OCI-LY7 (cell line): Measurements from ENCODE around the gene U2SURP. TPM values are rescaled to one million over a fixed set of nuclear protein-coding genes. Genes with fewer than 3 reads are reported as not detected.
A peak's percentile ranks its signal among the peaks of the same experiment; 100 is the strongest.

ENCODE experiments used
- BruUV-seq: library from RNA; stranded (reverse); fragments of 400-500 nt; replicated peaks from 2 replicates; lab custom pipeline; 2021; lab: Mats Ljungman, UMichigan
- CTCF ChIA-PET: fragments of 300-600 bp; sonication (Branson Sonifier 250); formaldehyde crosslinking; loops from one replicate; lab custom pipeline; 2022; ENCODE audit warnings: antibody characterized with exemption; ENCODE audit not compliant: unreplicated experiment; lab: Charles Lee
- POLR2A ChIA-PET: fragments of 300-600 bp; sonication (Branson Sonifier 250); formaldehyde crosslinking; loops from one replicate; lab custom pipeline; 2022; ENCODE audit warnings: antibody characterized with exemption; lab: Charles Lee
- DNase-seq: peaks from one replicate; pipeline ENCODE4 v3.0.0-alpha.2; 2015; ENCODE audit warnings: low spot score
- H2AFZ ChIP-seq: fragments of 200-600 bp; sonication (generic), shearing (Covaris generic); 2 replicates; pipeline ENCODE4 v1.6.1; 2014; ENCODE audit warnings: mild to moderate bottlenecking, antibody characterized with exemption, low read length, moderate library complexity
- H3K27ac ChIP-seq: fragments of 200-600 bp; sonication (generic); 2 replicates; pipeline ENCODE4 v1.5.1; 2014; ENCODE audit warnings: mixed run types, low read depth, mild to moderate bottlenecking, moderate library complexity, low read length, inconsistent platforms; ENCODE audit not compliant: poor library complexity, severe bottlenecking
- H3K36me3 ChIP-seq: fragments of 200-600 bp; sonication (generic); 2 replicates; pipeline ENCODE4 v1.6.1; 2014; ENCODE audit warnings: mild to moderate bottlenecking, antibody characterized with exemption, low read length, moderate library complexity, mixed read lengths; ENCODE audit not compliant: insufficient read depth
- H3K4me1 ChIP-seq: fragments of 200-600 bp; sonication (generic); 2 replicates; pipeline ENCODE4 v1.5.1; 2014; ENCODE audit warnings: mild to moderate bottlenecking, low read length; ENCODE audit not compliant: insufficient read depth, poor library complexity, severe bottlenecking
- H3K4me2 ChIP-seq: fragments of 200-600 bp; sonication (generic); 2 replicates; pipeline ENCODE4 v1.6.1; 2014; ENCODE audit warnings: mild to moderate bottlenecking, low read length
- H3K4me3 ChIP-seq: fragments of 200-600 bp; sonication (generic); 2 replicates; pipeline ENCODE4 v1.5.1; 2014; ENCODE audit warnings: mild to moderate bottlenecking, low read depth, low read length; ENCODE audit not compliant: poor library complexity, severe bottlenecking
- H3K79me2 ChIP-seq: fragments of 200-600 bp; sonication (generic); 2 replicates; pipeline ENCODE4 v1.6.1; 2016; ENCODE audit warnings: low read depth, mild to moderate bottlenecking, low read length, moderate library complexity, mixed read lengths; ENCODE audit not compliant: insufficient read depth
- H3K9me2 ChIP-seq: fragments of 200-600 bp; sonication (generic); 2 replicates; pipeline ENCODE4 v1.6.1; 2016; ENCODE audit warnings: mild to moderate bottlenecking, low read length, mixed read lengths; ENCODE audit not compliant: insufficient read depth
- H3K9me3 ChIP-seq: fragments of 200-600 bp; sonication (generic); 2 replicates; pipeline ENCODE4 v1.6.1; 2014; ENCODE audit warnings: mild to moderate bottlenecking, mixed run types, low read length, mixed read lengths
- H4K20me1 ChIP-seq: fragments of 200-600 bp; sonication (generic); 2 replicates; pipeline ENCODE4 v1.6.1; 2014; ENCODE audit warnings: mild to moderate bottlenecking, antibody characterized with exemption, low read length, moderate library complexity, mixed read lengths; ENCODE audit not compliant: insufficient read depth
- CTCF ChIP-seq: fragments of 200-600 bp; sonication (generic); conservative IDR thresholded peaks from 2 replicates; pipeline ENCODE4 v1.5.1; 2014; ENCODE audit warnings: mild to moderate bottlenecking, antibody characterized with exemption, low read length, moderate library complexity, mixed read lengths
- EZH2phosphoT487 ChIP-seq: fragments of 200-600 bp; sonication (generic); IDR thresholded peaks from 2 replicates; pipeline ENCODE4 v1.6.1; 2018; ENCODE audit warnings: low read depth, borderline replicate concordance, mild to moderate bottlenecking, mixed run types, antibody characterized with exemption, low read length, moderate library complexity, mixed read lengths
- intact Hi-C: fragments of 100-400 bp; cut with micrococcal nuclease; formaldehyde crosslinking; loops from one replicate; pipeline ENCODE4 v1.10.0; 2022; ENCODE audit not compliant: unreplicated experiment
- total RNA-seq, 2 experiments: library from RNA; depleted of rRNA in 1 of 2; stranded (reverse); fragments of >200 nt in 1 of 2; shearing (Covaris generic) in 1 of 2; gene quantifications; 2 replicates each; pipeline ENCODE4 v1.2.3, GENCODE V29; 2014 to 2022

U2SURP gene
- total RNA-seq, 2 experiments from 2014 or later = 108 to 185 TPM

GRCh38 chr3:143036557-143036956 lies 35.2 kb downstream of the U2SURP start:
- H4K20me1 ChIP-seq = peaks cover 10% of the 10 kb centered on the region; the same call in 1 of the 2 replicates
- BruUV-seq = no TSS peak
- ChIA-PET CTCF (no interaction called here), POLR2A (interaction anchor here (0.6 to 1.0 kb wide), 4 partner anchors 11 to 97 kb away, joined by 3 to 5 read pairs (median 4); no protein-coding TSS in a partner anchor)
- no peak overlapping the region for H3K27ac ChIP-seq
- no peak overlapping the region for H2AFZ ChIP-seq
- H3K9me3 ChIP-seq = no peaks in the 10 kb centered on the region
- H3K9me2 ChIP-seq = no peaks in the 10 kb centered on the region
- H3K4me1 ChIP-seq = no peaks in the 10 kb centered on the region
- peaks cover 97% of the 10 kb centered on the region for H3K36me3 ChIP-seq
- intact Hi-C loops = no loop called here
- no peak for DNase-seq
- TF ChIP-seq CTCF (no peak), EZH2phosphoT487 (no peak)
- no peak overlapping the region for H3K4me3 ChIP-seq
- no peak overlapping the region for H3K4me2 ChIP-seq
- peaks cover 24% of the 10 kb centered on the region; the same call in 1 of the 2 replicates for H3K79me2 ChIP-seq

GRCh38 chr3:143037867-143038266 lies 36.5 kb downstream of the U2SURP start:
- ChIA-PET POLR2A (interaction anchor here (0.8 kb wide), 1 partner anchor 22 kb away, joined by 3 read pairs; no protein-coding TSS in a partner anchor), CTCF (interaction anchor here (0.6 kb wide), 1 partner anchor 31 kb away, joined by 3 read pairs; no protein-coding TSS in a partner anchor)
- no peak overlapping the region for H2AFZ ChIP-seq
- TF ChIP-seq CTCF (peak; percentile 68), EZH2phosphoT487 (no peak)
- intact Hi-C loops = no loop called here
- no peaks in the 10 kb centered on the region for H3K9me3 ChIP-seq
- DNase-seq = no peak
- peaks cover 7% of the 10 kb centered on the region; the same call in 1 of the 2 replicates for H4K20me1 ChIP-seq
- H3K36me3 ChIP-seq = peaks cover 97% of the 10 kb centered on the region
- H3K79me2 ChIP-seq = peaks cover 34% of the 10 kb centered on the region; the same call in 1 of the 2 replicates
- no peaks in the 10 kb centered on the region for H3K9me2 ChIP-seq
- no peak overlapping the region for H3K27ac ChIP-seq
- no TSS peak for BruUV-seq
- no peaks in the 10 kb centered on the region for H3K4me1 ChIP-seq
- H3K4me3 ChIP-seq = no peak overlapping the region
- H3K4me2 ChIP-seq = no peak overlapping the region

- peaks cover 4% of the 10 kb centered on the region; the same call in 1 of the 2 replicates for H4K20me1 ChIP-seq
- no peaks in the 10 kb centered on the region for H3K9me3 ChIP-seq
- peaks cover 97% of the 10 kb centered on the region for H3K36me3 ChIP-seq
- TF ChIP-seq CTCF (peak; percentile 78), EZH2phosphoT487 (no peak)
- H3K4me1 ChIP-seq = no peaks in the 10 kb centered on the region
- POLR2A ChIA-PET = interaction anchor here (0.6 to 2.8 kb wide), 5 partner anchors 8 to 732 kb away, joined by 3 to 16 read pairs (median 5); no protein-coding TSS in a partner anchor
- CTCF ChIA-PET = no interaction called here
- no peak overlapping the region for H3K4me2 ChIP-seq
- peaks cover 32% of the 10 kb centered on the region; the same call in 1 of the 2 replicates for H3K79me2 ChIP-seq
- H3K4me3 ChIP-seq = no peak overlapping the region
- H2AFZ ChIP-seq = no peak overlapping the region
- no peak overlapping the region for H3K27ac ChIP-seq
- DNase-seq = peak; percentile 35
- intact Hi-C loops = no loop called here
- no peaks in the 10 kb centered on the region for H3K9me2 ChIP-seq
- BruUV-seq = no TSS peak
These were observed 39.0 kb downstream of the U2SURP start for GRCh38 chr3:143040261-143040879.
